Stimulated activated naive CD4-positive, alpha-beta T cell (primary cell): ENCODE data around the gene DAD1.
"Not testable (repeated sequence)": the region's sequence is repeated elsewhere in the genome, so short reads cannot be mapped to it uniquely, and the experiment has no call there.

Experiments used
- DNase-seq, 6 experiments: peaks; one replicate each; lab custom pipeline; 2025; lab: John Stamatoyannopoulos, UW

Gene DAD1

DNA sequence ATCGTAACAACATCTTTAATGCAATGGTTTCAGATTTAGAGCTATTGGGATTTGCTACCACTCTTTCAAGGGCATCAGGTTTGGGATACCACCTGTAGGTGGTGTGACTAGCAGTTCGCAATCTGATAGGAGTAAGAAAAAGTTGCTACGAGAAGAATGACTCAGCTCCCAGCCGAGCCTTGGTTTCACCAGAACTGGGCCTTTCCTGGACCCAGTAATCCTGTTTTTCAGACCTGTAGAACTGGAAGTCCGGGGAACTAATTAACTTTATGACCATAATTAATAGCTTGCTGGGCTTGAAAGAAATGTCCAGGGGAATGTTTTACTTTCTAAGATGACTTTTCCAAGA lies 9.8 kb upstream of the DAD1 start:
- no peak for DNase-seq

DNA sequence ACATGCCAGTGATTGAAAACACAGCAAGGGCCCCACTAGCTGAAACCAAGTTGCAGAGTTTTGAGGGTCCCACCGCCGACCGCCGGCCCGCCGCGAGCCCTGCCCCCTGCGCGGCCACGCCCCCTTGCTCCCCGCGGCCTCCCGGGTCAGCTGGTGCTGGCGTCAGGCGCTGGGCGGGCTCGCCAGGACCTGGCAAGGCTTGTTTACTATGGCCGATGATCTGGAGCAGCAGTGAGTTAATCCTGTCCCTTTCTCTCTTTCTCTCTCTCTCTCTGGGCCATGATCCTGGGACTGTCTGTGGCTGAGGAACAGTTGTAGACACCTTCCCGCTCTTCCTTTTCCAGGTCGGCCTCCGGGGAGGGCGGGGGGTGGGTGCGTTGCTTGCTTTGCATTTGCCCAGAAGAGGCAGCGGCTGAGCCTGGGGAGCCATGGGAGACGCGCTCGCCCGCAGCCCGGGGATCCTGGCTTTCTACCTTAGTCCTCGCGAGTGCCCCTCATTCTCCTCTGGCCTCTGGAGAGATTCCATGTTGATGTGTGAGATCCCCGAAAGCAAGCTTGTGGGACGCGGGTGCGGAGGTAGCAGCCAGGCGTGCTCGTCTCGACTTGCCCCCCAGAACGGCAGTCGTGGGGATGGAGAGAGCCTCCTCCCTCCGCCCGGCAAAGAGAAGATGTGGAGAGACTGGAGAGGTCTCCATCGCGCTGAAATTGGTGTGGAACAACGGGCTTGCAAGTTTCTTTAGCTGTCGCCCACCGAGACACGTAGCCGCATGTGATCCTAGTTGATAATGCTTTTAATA lies 9.3 kb upstream of the DAD1 start, which contains the start of gene ABHD4:
ABHD4 (plus strand) TSS at position 202 of the 797 bp plus-strand sequence; CDS start at position 209, 7 bp downstream.
- DNase-seq = peak in 3 of 6 experiments; percentile 31 to 54 (median 50)

- DNase-seq = no peak
Measured at GRCh38 chr14:22597771-22598098, 8.7 kb upstream of the DAD1 start.

GRCh38 chr14:22597265-22597664 lies 8.2 kb upstream of the DAD1 start:
- DNase-seq = no peak

GRCh38 chr14:22596354-22596879 lies 7.4 kb upstream of the DAD1 start:
- DNase-seq = no peak

DNA sequence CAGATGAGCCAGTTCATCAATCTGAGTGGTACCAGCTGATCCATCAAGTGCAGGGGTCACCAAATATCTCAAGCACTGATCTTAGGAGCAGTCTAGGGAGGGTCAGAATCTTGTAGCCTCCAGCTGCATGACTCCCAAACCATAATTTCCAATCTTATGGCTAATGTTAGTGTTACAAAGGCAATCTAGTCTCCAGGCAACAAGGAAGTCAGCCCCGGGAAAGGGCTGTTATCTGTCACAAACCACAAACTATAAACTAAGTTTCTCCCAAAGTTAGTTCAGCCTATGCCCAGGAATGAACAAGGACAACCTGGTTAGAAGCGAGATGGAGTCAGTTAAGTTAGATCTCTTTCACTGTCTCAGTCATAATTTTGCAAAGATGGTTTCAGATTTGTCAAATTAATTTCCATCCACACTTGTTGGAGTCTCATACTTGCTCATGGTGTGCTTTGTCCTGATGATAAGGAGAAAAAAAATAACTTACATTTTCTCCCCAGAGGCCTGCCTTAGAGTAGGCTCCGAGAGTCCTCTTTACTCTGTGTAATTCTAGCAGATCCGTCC lies 5.2 kb upstream of the DAD1 start:
- no peak for DNase-seq

GRCh38 chr14:22593601-22594000 lies 4.6 kb upstream of the DAD1 start:
- DNase-seq = no peak

- no peak for DNase-seq
Measured at GRCh38 chr14:22593189-22593588, 4.2 kb upstream of the DAD1 start.

DNA sequence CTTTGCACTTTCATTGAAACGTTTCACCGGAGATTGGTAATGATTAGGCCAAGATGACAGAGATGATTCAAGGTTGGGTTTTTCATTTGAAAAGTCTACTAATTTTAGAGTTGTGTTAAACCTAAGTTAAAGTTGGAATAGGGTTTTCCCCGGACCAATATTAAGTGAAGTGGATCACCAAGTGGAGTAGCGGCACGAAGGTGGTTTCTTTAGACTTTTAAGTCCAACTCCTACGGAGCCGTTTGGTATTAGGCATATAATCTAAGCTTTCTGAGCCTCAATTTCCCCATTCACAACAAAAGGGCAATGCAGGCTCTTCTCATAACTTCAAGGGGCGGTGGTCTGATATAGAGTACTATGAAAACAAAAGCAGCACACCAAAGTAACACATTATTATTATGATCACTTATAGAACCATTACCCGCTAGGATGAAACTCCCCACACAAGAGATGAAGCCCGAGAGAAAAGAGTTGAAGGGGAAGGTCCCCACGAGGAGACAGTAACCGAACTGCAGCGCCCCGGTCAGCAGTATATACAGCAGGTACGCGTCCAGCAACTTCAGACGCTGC lies 413 bp downstream of the DAD1 start:
- no peak for DNase-seq

DNA sequence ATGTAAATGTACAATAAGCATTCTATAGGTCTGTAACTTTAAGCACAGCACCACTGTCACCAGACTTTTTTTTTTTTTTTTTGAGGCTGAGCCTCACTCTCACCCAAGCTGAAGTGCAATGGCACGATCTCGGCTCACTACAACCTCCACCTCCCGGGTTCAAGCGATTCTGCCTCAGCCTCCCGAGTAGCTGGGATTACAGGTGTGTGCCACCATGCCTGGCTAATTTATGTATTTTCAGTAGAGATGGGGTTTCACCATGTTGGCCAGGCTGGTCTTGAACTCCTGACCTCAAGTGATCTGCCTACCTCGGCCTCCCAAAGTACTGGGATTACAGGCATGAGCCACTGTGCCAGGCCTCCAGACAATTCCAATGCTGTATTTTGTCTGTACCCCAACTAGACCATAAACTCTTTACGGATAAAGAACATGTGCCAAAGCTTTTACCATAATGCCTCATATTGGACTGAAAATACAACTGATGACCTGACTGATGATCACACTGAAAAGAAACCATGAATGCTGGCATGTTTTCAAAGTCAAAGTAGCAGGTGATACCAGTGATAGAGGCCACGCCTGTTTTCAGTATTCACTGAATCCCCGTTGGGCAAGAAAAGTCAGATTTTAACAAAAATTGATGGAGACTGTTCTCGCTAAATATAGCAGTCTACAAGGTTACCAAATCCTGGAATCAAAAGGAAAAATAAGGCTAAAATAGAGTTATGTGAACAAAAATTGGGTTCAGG lies 1.2 kb downstream of the DAD1 start:
- DNase-seq = not testable (repeated sequence)

DNA sequence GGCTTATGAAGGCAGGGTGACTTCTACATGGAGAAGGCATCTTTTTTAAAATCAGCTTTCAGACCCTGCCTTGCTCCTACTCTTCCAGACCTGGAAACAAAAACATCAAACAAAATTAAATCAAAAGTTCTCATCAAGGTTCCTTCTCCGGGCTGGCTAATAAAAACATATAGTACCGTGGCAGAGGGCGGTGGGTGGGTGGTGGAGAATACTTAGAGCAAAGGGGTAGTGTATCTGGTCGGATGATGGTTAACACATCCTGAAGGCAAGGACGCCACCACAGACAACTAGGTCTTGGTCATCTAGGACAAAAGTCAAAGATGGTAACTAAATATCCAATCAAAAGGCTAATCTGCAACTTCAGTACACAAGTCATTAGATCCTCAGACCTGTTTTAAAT lies 1.8 kb downstream of the DAD1 start:
- DNase-seq = no peak

GRCh38 chr14:22583994-22584393 lies 5.0 kb downstream of the DAD1 start:
- no peak for DNase-seq

GRCh38 chr14:22580625-22581024 lies 8.4 kb downstream of the DAD1 start:
- no peak for DNase-seq

DNA sequence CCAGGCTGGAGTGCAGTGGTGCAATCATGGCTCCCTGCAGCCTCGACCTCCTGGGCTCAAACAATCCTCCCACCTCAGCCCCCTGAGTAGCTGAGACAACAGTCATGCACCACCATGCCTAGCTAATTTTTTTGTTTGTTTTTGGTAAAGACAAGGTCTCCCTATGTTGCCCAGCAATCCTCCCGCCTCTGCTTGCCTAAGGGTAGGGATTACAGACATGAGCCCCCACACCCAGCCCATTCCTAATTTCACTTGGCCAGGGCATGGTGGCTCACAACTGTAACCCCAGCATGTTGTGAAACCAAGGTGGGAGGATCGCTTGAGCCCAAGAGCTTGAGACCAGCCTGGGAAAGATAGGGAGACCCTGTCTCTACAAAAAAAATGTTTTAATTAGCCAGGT lies 9.1 kb downstream of the DAD1 start:
- no peak for DNase-seq

GRCh38 chr14:22579236-22579635 lies 9.8 kb downstream of the DAD1 start:
- no peak for DNase-seq

DNA sequence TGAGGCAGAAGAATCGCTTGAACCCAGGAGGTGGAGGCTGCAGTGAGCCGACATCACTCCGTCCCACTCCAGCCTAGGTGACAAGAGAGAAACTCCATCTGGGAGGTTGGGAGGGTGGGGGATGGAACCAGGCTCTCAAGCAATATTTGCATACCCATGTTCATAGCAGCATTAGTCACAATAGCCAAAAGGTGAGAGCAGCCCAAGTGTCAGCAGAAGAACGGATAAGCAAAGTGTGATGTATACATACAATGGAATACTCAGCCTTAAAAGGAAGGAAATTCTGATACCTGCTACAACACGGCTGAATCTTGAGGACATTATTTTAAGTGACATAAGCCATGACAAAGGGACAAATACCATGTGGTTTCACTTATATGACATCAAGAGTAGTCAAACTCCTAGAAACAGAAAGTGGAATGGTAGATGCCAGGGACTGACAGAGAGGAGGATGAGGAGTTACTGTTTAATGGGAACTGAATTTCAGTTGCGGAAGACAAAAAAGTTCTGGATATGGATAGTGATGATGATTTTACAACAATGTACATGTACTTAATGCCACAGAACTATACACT lies 11.6 kb downstream of the DAD1 start:
- no peak for DNase-seq

DNA sequence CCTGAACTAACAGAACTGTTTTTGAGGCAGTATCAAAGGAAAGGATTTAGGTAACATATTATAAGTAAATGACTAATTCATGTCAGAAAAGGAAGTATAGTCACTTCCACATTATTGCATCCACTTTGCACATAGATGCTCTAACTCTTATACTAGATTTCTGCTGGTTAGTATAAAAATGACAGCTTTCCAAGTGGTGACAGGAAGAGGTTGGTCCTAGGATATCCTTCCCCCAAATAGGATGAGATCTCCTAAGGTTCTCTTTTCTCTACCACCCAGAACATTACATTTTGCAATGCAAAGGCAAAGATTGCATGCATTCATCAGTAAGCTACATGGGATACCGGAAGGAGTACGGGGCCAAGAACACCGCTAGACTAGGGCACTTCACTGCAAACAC lies 15.2 kb downstream of the DAD1 start:
- DNase-seq = no peak

DNA sequence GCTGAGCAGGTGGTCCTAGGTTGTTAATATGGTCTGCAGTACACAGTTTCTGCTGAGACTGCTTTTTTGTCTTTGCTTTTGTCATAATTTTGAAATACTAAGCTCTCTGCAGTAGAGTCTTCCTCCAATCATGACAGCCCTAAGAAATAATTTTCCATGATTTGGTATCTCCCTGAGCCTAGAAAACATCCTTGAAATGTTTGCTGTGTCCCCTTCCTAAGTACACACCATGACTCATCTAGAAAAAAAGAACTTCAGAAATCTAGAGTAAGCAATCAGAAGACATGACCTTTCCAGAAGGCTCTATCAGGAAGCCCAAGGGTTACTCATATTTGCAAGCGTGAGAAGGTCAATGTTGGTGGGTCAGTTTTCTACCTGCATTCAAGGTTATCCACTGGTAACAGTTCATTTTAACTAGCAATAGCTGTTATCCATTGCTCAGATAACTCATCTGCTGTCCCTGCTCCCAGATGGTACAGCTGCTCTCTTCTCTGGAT lies 16.4 kb downstream of the DAD1 start:
- DNase-seq = no peak

DNA sequence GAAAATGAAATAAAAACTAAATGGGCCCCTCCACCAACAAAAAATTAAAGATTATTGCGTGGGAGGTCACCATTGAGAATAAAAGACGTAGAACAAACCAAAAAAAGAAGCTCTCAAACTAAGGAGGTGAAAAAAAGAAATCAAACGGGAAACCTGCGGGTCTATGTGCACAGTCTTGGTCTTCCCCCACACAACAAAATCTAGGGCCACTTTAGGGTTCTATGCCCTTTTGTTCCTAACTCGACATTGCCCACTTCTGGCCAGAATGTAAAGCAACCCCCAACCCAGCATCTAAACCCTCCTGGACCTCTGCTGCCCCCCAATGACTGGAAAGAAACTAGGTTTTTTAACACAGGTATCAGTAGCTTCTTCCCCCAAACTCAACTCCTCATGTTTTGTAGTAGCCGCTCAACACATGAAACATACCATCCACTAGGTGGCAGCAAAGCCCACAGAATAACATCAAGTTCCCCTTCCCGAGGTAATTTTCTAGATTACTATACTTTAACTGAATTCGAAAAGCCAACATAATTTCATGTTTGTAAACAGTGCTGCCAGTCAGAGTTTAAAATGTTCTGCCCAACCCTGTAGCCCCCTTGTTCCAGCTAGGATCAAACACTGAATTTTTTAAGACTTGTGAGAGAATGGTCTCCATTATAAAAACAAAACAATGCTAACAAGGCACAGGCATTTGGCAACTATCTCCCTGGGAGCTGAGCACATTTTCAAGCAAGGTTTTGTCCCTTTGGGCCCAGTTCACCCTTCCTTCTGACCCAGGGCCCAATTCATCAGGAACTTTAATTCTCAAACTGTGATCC lies 18.7 kb downstream of the DAD1 start:
- peak; percentile 61 to 97 (median 90) for DNase-seq

GRCh38 chr14:22569737-22570131 lies 19.3 kb downstream of the DAD1 start:
- no peak for DNase-seq

GRCh38 chr14:22569106-22569736 lies 19.8 kb downstream of the DAD1 start:
- DNase-seq = no peak
